Measurements from ENCODE around the gene ATP13A1.

Gene ATP13A1

GRCh38 chr19:19642506-19643157, 20.8 kb downstream of the ATP13A1 start:
- DNase-seq, result peak; percentile 70

DNA sequence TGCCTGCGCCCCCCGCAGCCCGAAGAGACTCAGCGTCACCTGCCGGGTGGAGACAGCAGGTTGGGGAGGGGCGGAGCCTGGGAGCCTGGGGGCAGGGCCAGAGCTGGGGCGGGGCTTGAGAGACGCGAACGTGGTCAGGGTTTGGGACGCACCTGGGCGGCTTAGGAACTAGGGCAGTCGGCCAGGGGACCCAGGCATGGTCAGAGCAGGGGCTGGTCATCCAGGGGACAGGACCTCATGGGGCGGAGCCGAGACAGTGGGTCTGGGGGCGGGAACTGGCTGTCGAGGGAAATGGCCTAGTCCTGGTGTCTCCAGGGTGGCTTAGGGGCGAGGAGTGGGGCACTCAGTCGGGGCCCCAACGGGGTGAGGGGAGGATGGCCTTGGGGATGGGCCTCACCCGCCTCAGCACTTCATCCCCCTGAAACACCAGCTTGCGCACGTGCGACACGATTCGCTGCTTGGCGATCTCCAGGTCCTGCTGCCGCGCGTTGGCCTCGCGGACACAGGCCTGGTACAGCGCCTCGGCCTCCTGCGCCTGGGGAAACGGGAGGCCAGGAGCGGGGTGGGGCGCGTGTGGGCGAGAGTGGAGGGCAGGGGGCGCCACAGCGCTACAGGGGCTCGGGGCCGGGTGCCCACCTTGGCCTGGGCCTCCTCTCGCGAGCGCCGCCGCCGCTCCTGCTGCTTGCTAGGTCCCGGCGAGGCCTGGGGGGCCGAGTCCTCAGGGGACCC, 25.8 kb downstream of the ATP13A1 start:
- DNase-seq, result no peak

DNA sequence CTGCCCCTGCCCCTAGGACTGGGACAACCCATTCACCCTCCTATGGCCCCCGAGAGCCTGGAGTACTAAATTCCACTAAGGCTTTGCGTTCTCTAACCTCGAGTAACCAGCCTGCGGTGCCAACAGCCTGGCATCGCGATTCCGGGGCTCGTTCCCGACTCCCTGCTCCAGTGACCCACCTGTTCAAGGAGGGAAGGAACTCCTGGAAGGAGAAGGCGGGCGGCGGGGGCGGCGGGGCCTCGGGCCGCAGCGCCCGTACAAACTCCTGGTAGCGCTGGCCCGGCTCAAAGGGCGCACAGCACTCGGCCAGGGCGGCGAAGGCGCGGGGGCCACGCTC, 26.3 kb downstream of the ATP13A1 start:
- DNase-seq, result no peak

DNA sequence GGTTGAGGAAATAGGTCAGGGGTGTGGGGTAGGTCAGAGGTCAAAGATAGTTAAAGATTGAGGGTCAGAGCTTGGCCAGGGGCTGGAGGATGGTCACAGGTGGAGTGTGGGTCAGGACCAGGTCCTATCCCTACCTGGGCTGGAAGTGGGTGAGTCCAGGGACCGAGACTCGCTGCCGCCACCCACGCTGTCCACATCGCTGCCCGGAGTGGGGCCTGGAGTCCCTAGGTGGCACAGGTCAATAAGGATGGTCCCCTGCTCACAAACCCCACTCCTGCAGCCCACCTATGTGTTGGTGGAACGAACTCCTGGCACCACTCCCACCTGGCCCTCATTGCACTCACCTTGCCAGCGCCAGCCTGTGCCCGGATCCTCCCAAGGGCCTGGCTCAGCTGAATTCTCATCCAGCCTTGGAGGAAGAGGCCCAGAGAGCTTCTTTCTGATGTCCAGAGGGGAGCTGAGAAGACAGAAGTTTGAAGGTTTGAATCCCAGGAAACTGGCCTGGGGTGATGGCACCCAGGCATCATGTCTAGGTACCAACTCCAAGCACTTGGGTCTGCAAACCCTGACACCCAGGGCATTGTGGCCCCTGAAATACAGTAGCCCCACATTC, 26.8 kb downstream of the ATP13A1 start:
- no peak for DNase-seq

- no peak for DNase-seq
These were observed 28.2 kb downstream of the ATP13A1 start for GRCh38 chr19:19635313-19635702.

DNA sequence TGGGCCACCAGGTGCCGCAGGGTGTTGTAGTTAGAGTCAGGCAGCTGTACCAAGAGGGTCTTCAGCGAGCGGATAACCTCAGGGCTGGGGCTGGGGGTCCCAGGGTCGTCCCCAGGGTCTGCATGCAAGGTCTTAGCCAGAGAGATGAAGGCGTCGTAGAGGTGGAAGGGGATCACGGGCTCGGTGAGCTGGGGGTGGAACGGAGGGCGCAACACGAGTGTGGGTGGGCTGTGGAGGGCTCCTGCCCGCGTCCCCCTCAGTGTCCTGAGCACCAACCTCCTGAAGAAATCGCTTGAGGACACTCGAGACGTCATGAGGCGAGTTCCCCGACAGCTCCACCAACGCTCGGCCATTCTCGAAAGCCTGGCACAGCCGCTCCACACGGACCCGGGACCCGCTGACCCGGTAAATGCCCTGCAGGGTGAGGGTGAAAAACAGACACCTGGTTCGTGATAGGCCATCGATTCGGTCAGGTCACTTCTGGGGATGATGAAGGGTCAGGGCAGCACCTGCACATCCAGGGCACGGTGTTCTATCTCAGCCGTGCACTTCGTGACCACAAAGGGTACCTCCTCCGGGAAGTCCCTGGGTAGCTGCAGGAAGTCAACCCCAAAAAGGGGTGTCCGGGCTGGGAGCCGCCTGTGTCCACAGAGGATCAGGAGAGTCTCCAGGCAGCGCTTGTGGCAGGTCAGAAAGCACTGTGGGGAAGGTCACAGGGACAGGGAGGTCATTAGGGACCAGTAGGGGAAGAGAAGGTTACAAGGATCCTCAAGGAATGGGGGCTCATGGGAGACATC, 28.8 kb downstream of the ATP13A1 start:
- DNase-seq, result no peak

DNA sequence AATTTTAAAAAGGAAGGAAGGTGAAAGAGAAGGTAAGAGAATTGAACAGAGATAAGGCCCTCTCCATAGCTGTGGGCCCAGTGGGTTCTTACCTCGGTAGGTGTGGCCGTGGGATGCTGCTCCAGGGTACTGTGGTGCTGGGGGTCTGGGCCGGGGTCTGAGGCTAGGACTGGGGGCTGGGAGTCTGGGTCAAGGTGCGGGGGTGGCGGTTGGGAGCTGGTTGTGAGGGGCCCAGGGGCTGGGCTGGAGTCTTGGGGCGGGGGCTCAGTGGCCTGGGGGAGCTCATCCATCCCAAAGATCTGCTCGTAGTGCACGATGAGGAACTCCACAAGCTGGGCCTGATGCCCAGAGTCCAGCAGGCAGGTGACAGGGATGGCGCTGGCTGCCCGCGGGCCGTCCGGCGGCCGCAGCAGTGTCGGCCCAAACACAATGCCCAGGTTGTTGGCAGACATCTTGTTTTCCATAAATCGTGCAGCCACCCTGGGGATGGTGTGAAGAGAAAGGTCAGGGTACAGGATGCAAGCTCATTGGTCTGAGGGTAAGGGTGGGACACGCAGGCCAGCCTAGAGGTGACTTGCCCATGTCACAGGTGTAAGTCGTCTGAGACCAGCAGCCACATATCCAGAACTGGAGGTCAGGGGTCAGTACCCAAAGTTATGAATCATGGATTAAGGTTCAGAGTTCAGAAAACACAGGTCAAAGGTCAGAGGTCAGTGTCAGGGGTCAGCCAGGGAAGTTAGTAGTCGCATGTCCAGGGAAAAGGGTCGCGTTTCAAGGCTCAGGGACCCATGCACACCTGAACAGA, 29.6 kb downstream of the ATP13A1 start:
- DNase-seq, result no peak

- DNase-seq, result no peak
These were observed 30.8 kb downstream of the ATP13A1 start for GRCh38 chr19:19632661-19633060.

DNA sequence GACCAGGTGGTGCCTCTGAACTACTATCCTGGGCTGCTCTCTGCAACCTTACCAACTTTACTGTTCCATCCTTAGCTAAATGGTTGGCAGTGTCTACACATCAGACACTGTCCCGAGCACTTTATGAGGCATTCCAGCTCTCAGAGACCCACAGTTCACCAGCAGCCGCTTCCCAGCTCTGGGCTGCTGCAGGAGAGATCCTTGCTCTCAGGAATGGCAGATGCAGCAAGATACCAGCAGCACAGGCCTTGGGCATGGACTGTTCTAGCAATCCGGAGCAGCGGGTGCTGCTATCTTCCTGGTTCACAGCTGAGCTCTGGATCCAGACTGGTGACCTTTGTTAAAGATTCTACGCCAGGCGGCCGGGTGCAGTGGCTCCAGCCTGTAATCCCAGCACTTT, 32.1 kb downstream of the ATP13A1 start:
- no peak for DNase-seq

DNA sequence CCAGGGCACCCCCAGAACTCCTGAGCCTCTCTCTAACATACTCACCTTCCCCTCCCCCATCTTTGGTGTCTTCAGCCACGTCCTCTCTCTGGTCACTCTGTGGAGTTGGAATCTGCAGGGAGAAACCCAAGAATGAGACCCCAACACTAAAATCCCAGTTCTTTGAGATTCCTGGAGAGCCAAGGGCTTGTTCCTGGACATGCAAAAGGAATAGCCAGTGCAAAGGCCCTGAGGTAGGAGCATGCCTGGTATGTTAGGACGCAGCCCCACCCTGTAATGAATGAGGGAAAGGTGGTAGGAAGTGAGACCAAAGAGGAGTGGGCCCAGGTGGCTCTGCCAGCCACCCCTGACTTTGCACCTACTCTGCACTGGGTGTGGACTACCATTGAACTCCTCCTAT, 33.0 kb downstream of the ATP13A1 start:
- DNase-seq, result no peak

GRCh38 chr19:19630062-19630414, 33.4 kb downstream of the ATP13A1 start:
- no peak for DNase-seq

DNA sequence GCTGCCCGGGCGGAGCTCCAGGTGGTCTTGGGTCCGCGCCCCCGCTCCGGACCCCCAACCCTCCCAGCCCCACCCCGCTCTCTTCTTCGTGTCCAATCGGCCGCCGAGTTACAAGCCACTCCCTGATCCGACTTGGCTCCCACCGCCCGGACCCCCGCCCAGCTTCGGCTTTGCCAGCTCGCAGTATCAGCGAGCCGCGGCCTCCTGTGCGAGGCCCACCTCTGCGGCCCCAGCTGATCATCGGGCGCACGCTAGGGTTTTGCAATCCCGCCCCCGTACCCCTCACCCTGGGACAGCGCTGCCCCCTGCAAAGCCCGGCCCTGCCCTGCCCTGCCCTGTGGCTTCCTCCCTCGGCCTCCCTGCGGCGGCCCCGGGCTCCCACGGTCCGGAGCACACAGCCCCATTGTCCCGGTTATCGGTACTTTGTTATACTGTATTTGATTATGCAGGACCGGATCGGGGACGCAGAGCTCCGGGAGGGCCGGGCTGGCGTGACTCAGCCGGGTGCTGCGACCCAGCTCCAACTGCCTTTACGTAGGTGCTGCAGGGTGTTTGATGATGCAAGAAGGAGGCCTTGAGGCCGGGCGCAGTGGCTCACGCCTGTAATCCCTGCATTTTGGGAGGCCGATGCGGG, 34.9 kb downstream of the ATP13A1 start:
- peak; percentile 65 for DNase-seq

DNA sequence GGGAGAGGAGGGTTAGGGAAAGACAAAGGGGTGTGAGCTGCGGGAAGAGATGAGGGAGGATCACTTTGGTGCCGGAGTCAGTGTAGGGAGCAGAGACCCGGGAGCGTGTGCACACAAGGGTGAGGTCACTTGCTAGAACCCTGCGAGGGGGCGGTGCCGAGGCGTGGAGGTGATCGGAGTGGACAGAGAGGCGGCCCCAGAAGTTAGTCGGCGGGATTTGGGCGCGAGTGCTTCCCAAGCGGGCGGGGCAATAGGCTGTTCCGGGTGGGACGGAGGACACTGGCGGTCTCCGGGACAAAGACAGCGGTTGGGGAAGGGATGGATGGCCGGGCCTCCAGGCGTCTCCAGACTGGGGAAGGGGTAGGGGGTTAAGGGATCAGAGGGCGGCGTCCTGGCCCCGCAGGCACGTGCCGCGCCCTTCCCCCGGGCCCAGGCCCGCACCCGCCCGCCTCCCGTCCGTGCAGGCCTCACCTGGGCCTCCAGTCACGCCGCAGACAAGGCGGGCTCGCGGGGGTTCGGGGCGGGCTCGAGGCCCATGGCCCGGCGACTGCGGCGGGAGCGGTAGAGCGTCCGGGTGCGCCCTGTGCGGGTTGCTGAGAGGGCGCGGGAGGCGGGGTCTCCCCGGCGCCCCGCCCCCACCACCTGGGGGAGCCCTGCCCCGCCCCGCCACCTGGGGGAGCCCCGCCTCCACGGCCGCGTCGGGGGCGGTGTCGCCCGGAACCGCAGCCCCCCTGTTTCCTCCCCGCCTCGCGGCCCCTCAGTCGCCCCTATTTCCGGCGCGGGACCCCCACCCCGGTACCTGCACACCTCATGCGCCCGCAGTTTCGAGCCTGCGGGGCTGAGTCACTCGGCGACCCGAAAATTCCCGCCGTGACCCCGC, 35.6 kb downstream of the ATP13A1 start, which contains the start of gene LPAR2:
TSS of gene LPAR2 (minus strand) at position 600 of the 880 bp plus-strand sequence. CDS start 945 bp downstream, outside the sequence.
- DNase-seq, result peak; percentile 74

GRCh38 chr19:19626516-19627472, 36.7 kb downstream of the ATP13A1 start:
- DNase-seq, result no peak

DNA sequence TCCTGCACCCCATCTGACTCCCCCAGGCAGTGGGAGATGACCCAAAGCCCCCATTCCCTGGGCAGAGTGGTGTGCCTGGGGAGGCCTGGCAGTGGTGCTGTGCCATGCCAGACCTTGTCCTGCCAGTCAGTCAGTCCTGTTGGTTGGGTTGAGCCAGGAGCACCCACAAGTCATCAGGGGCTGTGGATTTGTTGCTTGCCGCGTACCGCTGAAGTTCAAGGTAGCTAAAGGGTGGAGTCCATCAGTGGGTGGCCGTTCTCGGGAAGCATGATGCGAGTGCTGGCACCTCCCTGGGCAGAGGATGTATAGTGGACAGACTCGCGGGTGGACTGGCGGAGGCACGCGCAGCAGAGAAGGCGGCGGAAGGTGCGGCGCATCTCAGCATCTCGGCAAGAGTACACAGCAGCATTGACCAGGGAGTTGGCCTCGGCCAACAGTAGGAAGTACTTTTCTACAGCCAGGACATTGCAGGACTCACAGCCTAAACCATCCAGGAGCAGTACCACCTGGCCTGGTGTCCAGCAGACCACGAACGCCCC, 39.4 kb downstream of the ATP13A1 start:
- no peak for DNase-seq

DNA sequence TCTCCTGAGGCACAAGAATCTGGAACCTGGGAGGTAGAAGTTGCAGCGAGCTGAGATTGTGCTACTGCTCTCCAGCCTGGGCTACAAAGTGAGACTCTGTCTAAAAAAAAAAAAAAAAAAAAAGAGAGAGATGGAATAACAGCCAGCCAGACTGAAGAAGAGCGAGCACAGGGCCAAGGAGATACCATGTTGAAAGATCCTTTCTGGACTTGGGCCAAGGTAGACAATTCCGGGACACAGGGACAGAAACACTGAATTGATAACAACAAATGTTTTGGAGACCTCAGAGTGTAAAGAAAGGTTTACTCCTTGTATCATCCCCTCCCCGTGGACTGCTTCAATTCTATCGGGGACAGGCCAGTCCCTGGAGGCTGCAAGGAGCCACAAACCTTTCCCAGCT, 40.1 kb downstream of the ATP13A1 start:
- no peak for DNase-seq

DNA sequence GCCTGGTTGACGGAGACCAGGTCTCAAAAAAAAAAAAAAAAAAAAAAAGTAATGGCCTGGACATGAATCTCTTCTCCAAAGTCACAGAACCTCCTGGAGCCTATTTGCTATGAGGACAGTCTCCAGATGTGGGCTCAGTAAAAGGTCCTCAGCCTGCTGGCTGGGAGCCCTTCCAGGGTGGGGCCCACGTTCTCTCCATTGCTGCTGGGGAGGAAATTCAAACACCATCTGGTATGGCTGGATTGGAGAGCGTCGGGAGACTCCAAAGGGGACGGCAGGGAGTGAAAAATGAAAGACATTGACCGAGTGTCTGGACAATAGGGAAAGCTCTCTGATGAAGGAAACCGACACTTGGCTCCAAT, 43.6 kb downstream of the ATP13A1 start:
- no peak for DNase-seq

- no peak for DNase-seq
These were observed 44.2 kb downstream of the ATP13A1 start for GRCh38 chr19:19619181-19619848.

Measured in stimulated activated CD4-positive, alpha-beta T cell treated with anti-CD3 and anti-CD28 coated beads, Interleukin-15, amount 100 ng/mL, for 24 hours (primary cell).